Measurements from ENCODE around the gene GRAMD1B.

Gene GRAMD1B

DNA sequence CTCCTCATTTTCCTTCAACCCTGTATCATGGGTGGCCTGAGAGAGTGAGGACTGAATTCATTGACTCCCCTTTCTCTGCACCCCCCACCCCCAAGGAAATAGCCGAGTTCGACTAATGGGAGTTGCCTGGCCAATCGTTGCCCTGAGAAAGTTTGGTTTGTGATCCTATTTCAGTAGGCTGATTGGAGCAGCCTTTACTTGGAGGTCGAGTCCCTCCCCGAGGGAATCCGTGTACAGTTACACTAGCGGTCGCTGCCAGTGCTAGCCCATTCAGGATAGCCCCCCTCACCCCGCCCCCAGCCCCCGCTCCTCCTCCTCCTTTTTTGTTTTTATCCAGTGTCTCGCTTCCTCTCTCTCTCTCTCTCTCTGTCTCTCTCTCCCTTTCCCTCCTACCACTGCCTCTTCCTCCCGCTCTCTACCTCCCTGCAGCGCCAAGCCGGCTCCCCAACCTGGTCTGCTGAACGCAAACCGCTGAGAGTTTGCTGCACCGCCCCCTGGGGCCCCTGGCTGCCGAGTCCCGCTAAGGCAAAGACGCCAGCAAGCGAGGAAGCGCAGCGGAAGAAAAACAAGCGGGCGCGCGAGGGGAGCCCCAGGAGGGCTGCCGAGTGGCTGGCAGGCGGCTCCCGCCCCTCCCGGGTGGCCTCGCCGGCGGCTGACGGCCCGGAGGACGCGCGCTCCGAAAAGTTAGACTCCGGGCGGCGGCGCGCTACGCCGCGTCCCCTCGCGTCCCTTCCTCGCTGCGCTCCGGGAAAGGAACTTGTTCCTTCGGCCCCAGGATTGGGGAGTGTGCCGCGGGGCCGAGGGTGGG is at the start of gene GRAMD1B:
Gene GRAMD1B, plus strand, starts transcription at position 357 of the 808 bp plus-strand sequence. CDS start 524 bp downstream, outside the sequence.
- TF ChIP-seq, protein P1, sequence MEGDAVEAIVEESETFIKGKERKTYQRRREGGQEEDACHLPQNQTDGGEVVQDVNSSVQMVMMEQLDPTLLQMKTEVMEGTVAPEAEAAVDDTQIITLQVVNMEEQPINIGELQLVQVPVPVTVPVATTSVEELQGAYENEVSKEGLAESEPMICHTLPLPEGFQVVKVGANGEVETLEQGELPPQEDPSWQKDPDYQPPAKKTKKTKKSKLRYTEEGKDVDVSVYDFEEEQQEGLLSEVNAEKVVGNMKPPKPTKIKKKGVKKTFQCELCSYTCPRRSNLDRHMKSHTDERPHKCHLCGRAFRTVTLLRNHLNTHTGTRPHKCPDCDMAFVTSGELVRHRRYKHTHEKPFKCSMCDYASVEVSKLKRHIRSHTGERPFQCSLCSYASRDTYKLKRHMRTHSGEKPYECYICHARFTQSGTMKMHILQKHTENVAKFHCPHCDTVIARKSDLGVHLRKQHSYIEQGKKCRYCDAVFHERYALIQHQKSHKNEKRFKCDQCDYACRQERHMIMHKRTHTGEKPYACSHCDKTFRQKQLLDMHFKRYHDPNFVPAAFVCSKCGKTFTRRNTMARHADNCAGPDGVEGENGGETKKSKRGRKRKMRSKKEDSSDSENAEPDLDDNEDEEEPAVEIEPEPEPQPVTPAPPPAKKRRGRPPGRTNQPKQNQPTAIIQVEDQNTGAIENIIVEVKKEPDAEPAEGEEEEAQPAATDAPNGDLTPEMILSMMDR (IDR thresholded peaks at IDR 0.05; ENCODE audit: low read depth, low read length), result no peak
- TF ChIP-seq POLR2A (IDR thresholded peaks at IDR 0.05; ENCODE audit: extremely low read depth, insufficient read length), result peak; percentile 12
- peak; percentile 93 for DNase-seq (ENCODE audit: low read depth)
- H3K4me3 ChIP-seq (ENCODE audit: low read depth, low read length), result peak within 1 kb of the TSS; percentile 63

DNA sequence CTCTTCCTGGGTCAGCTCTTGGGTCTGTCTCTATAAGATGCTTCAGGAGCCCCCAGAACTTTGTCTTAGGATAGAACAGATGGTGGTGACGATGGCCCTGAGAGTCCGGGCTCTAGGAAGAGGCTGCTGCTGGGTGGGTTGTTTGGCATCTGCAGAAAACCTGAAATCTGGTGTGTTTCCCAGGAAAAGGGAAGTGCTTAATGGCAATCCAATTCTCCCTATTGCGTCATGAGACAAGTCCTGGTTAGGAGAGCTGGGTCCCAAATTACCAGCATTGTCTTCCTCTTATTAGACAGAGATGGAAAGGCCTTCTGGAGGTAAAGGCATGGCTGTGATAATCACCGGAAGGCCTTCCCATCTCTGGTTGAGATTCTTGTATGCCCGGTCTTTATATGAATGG is 48.9 kb upstream of the GRAMD1B start:
- TF ChIP-seq, protein P1 (IDR thresholded peaks at IDR 0.05; ENCODE audit: low read depth, low read length), result no peak
- TF ChIP-seq, protein P2, sequence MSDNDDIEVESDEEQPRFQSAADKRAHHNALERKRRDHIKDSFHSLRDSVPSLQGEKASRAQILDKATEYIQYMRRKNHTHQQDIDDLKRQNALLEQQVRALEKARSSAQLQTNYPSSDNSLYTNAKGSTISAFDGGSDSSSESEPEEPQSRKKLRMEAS (IDR thresholded peaks at IDR 0.05; ENCODE audit: low read depth, low read length), result no peak
- TF ChIP-seq MYC (IDR thresholded peaks at IDR 0.05; ENCODE audit: low read depth, low read length), result no peak
- no peak overlapping the region for H3K4me3 ChIP-seq (ENCODE audit: low read depth, low read length)
- no peak for DNase-seq (ENCODE audit: low read depth)

DNA sequence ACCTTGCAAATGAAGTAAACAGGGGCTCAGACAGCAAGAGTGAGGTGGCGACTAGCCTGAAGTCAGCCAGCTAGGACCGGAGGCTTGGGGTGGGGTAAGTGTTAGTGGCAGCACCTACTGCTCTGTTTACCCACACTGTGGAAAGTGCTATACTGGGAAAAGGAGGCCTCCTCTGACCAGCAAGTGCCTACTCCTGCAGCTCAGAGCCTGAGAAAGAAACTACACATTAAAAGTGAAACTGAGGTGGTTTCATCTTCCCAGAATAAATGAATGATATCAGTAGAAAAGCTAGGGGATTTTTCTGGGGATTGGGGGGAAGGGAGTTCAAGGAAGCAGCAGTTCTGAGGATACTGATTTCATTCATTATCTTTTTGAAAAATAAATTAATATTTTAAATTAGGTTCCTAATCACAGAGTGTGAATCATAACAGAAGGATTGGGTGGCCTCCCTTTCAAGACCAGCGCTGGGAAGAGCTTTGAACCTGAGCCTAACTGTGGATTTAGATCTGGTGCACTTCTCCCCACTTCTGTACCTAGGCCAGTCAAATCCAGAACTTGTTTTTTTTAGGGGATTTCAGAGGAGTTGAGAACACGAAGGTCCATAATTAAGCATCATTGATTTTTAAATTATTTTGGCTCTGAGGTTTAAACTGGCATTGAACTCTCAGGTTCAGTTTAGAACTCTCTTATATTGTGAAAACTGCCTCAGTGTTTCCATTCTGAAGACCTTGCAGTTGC is 48.1 kb upstream of the GRAMD1B start:
- TF ChIP-seq, protein P1 (IDR thresholded peaks at IDR 0.05; ENCODE audit: low read depth, low read length), result no peak
- TF ChIP-seq MYC (IDR thresholded peaks at IDR 0.05; ENCODE audit: low read depth, low read length) (no peak), POLR2A (IDR thresholded peaks at IDR 0.05; ENCODE audit: extremely low read depth, insufficient read length) (no peak)
- TF ChIP-seq, protein P2 (IDR thresholded peaks at IDR 0.05; ENCODE audit: low read depth, low read length), result no peak
- H3K4me3 ChIP-seq (ENCODE audit: low read depth, low read length), result no peak overlapping the region
- DNase-seq (ENCODE audit: low read depth), result no peak

DNA sequence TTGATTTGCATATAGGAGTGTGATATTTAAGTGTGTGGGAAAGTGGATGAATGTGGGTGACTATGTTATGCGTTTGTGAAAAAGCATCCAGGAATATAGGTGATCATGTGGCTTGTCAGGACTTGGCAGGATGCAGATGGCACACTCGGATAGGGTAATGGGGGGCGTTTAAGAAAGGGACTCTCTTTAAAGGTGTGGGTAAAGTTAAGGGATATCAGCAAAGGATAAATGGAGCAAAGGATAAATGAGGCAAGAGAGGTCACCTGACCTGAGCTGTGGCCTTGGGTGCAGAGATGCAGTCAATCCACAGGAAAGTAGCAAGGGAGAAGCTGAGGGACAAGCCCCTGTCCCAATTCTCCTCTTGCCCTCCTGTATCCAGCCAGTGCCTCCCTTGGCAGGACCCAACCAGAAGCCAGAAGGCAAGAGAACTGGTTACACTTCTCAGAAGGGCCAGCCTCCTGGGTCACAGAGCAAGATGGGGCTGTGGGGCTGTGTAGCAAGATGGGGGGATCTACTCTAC is 47.5 kb upstream of the GRAMD1B start:
- no peak for DNase-seq (ENCODE audit: low read depth)
- no peak for TF ChIP-seq MYC (IDR thresholded peaks at IDR 0.05; ENCODE audit: low read depth, low read length)
- TF ChIP-seq, protein P1 (IDR thresholded peaks at IDR 0.05; ENCODE audit: low read depth, low read length), result no peak
- TF ChIP-seq, protein P2 (IDR thresholded peaks at IDR 0.05; ENCODE audit: low read depth, low read length), result no peak
- no peak for TF ChIP-seq POLR2A (IDR thresholded peaks at IDR 0.05; ENCODE audit: extremely low read depth, insufficient read length)
- no peak overlapping the region for H3K4me3 ChIP-seq (ENCODE audit: low read depth, low read length)

DNA sequence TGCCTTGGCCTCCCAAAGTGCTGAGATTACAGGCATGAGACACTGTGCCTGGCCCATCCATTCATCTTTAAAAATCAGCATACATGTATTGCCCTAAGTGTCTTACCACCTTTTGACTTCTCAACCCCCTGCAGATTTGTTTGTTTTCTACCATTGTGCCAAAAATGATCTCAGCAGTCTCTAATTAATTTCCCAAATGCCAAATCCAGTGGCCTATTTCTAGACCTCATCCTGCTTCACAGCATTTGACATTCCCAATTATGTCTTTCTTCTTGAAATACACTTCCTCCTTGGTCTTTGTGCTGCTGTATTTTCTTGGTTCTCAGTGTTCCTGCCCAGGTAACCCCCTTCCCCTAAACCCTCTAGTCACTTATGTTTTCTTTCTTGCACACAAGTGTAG is 46.0 kb upstream of the GRAMD1B start:
- no peak for DNase-seq (ENCODE audit: low read depth)
- no peak for TF ChIP-seq MYC (IDR thresholded peaks at IDR 0.05; ENCODE audit: low read depth, low read length)
- TF ChIP-seq, protein P2 (IDR thresholded peaks at IDR 0.05; ENCODE audit: low read depth, low read length), result no peak
- TF ChIP-seq POLR2A (IDR thresholded peaks at IDR 0.05; ENCODE audit: extremely low read depth, insufficient read length), result no peak
- TF ChIP-seq, protein P1 (IDR thresholded peaks at IDR 0.05; ENCODE audit: low read depth, low read length), result no peak
- no peak overlapping the region for H3K4me3 ChIP-seq (ENCODE audit: low read depth, low read length)
